GM18873 (cell line): Measurements from ENCODE around the gene TMEM221.

Experiments used
- ATAC-seq: cut with Tn5 transposase; IDR thresholded peaks from one replicate; pipeline ENCODE4 v1.9.1; 2021; ENCODE audit warnings: mild to moderate bottlenecking, moderate library complexity, moderate number of reproducible peaks; ENCODE audit not compliant: unreplicated experiment, low FRiP score

The TMEM221 gene

GRCh38 chr19:17447704-17448130 is 751 bp downstream of the TMEM221 start:
- no peak for ATAC-seq

- no peak for ATAC-seq
Observed at GRCh38 chr19:17445526-17446165, 2.8 kb downstream of the TMEM221 start.

GRCh38 chr19:17441241-17442021 is 7.0 kb downstream of the TMEM221 start:
- no peak for ATAC-seq

- no peak for ATAC-seq
Observed at GRCh38 chr19:17436874-17437267, 11.6 kb downstream of the TMEM221 start.

GRCh38 chr19:17436094-17436873 is 12.2 kb downstream of the TMEM221 start:
- ATAC-seq: no peak

- ATAC-seq: no peak
Observed at GRCh38 chr19:17435218-17435617, 13.2 kb downstream of the TMEM221 start.

GRCh38 chr19:17431417-17431816 is 17.1 kb downstream of the TMEM221 start:
- no peak for ATAC-seq

GRCh38 chr19:17429641-17430113 is 18.8 kb downstream of the TMEM221 start:
- ATAC-seq: no peak

- no peak for ATAC-seq
Observed at GRCh38 chr19:17424743-17425365, 23.6 kb downstream of the TMEM221 start.

GRCh38 chr19:17423429-17424208 is 24.8 kb downstream of the TMEM221 start:
- ATAC-seq: no peak

- no peak for ATAC-seq
Observed at GRCh38 chr19:17421942-17422341, 26.5 kb downstream of the TMEM221 start.

GRCh38 chr19:17420475-17420924 is 28.0 kb downstream of the TMEM221 start:
- no peak for ATAC-seq

- ATAC-seq: peak; percentile 67
Observed at GRCh38 chr19:17419621-17420474, 28.6 kb downstream of the TMEM221 start, which contains the start of gene MVB12A. Gene MVB12A (plus strand): TSS chr19:17420047. CDS start chr19:17420136, 89 bp downstream.

GRCh38 chr19:17419154-17419620 is 29.3 kb downstream of the TMEM221 start:
- peak; percentile 14 for ATAC-seq

- ATAC-seq: no peak
Observed at GRCh38 chr19:17418710-17419109, 29.8 kb downstream of the TMEM221 start.

GRCh38 chr19:17415121-17415520 is 33.3 kb downstream of the TMEM221 start:
- ATAC-seq: no peak

- ATAC-seq: no peak
Observed at GRCh38 chr19:17414097-17414496, 34.4 kb downstream of the TMEM221 start.

- no peak for ATAC-seq
Observed at GRCh38 chr19:17411801-17412200, 36.7 kb downstream of the TMEM221 start.

GRCh38 chr19:17409990-17410389 is 38.5 kb downstream of the TMEM221 start:
- ATAC-seq: no peak
